Measurements from ENCODE around the gene TMEM98.
"Not testable (repeated sequence)": the region's sequence is repeated elsewhere in the genome, so short reads cannot be mapped to it uniquely, and the experiment has no call there.

Gene TMEM98

GRCh38 chr17:32920293-32920692, 7.7 kb upstream of the TMEM98 start:
- H3K4me3 ChIP-seq (ENCODE audit: low read depth, low read length): no peak overlapping the region
- no peak for DNase-seq (ENCODE audit: low read depth)
- no peak for TF ChIP-seq CTCF (IDR thresholded peaks at IDR 0.05; ENCODE audit: low read depth, low read length)
- no peak for TF ChIP-seq MYC (IDR thresholded peaks at IDR 0.05; ENCODE audit: low read depth, low read length)
- no peak for TF ChIP-seq POLR2A (IDR thresholded peaks at IDR 0.05; ENCODE audit: extremely low read depth, insufficient read length)
- no peak for TF ChIP-seq MAX (IDR thresholded peaks at IDR 0.05; ENCODE audit: low read depth, low read length)

GRCh38 chr17:32921017-32921416, 6.9 kb upstream of the TMEM98 start:
- TF ChIP-seq MAX (IDR thresholded peaks at IDR 0.05; ENCODE audit: low read depth, low read length): no peak
- no peak for TF ChIP-seq POLR2A (IDR thresholded peaks at IDR 0.05; ENCODE audit: extremely low read depth, insufficient read length)
- TF ChIP-seq MYC (IDR thresholded peaks at IDR 0.05; ENCODE audit: low read depth, low read length): no peak
- TF ChIP-seq CTCF (IDR thresholded peaks at IDR 0.05; ENCODE audit: low read depth, low read length): no peak
- no peak for DNase-seq (ENCODE audit: low read depth)
- no peak overlapping the region for H3K4me3 ChIP-seq (ENCODE audit: low read depth, low read length)

GRCh38 chr17:32923905-32924304, 4.0 kb upstream of the TMEM98 start:
- not testable (repeated sequence) for H3K4me3 ChIP-seq (ENCODE audit: low read depth, low read length)

GRCh38 chr17:32926183-32926582, 1.8 kb upstream of the TMEM98 start:
- DNase-seq (ENCODE audit: low read depth): no peak
- TF ChIP-seq MYC (IDR thresholded peaks at IDR 0.05; ENCODE audit: low read depth, low read length): no peak
- H3K4me3 ChIP-seq (ENCODE audit: low read depth, low read length): no peak overlapping the region

More at GRCh38 chr17:32923905-32924304, 4.0 kb upstream of the TMEM98 start:
- not testable (repeated sequence) for DNase-seq (ENCODE audit: low read depth)

GRCh38 chr17:32926789-32927188, 1.2 kb upstream of the TMEM98 start:
- DNase-seq (ENCODE audit: low read depth); H3K4me3 ChIP-seq (ENCODE audit: low read depth, low read length): not testable (repeated sequence)

GRCh38 chr17:32927201-32927723, 691 bp upstream of the TMEM98 start:
- DNase-seq (ENCODE audit: low read depth): no peak
- no peak overlapping the region for H3K4me3 ChIP-seq (ENCODE audit: low read depth, low read length)
- no peak for TF ChIP-seq POLR2A (IDR thresholded peaks at IDR 0.05; ENCODE audit: extremely low read depth, insufficient read length)
- no peak for TF ChIP-seq MYC (IDR thresholded peaks at IDR 0.05; ENCODE audit: low read depth, low read length)
- no peak for TF ChIP-seq CTCF (IDR thresholded peaks at IDR 0.05; ENCODE audit: low read depth, low read length)
- no peak for TF ChIP-seq MAX (IDR thresholded peaks at IDR 0.05; ENCODE audit: low read depth, low read length)

- no peak for DNase-seq (ENCODE audit: low read depth)
- TF ChIP-seq MYC (IDR thresholded peaks at IDR 0.05; ENCODE audit: low read depth, low read length) (no peak), CTCF (IDR thresholded peaks at IDR 0.05; ENCODE audit: low read depth, low read length) (no peak), MAX (IDR thresholded peaks at IDR 0.05; ENCODE audit: low read depth, low read length) (no peak), POLR2A (IDR thresholded peaks at IDR 0.05; ENCODE audit: extremely low read depth, insufficient read length) (no peak)
- H3K4me3 ChIP-seq (ENCODE audit: low read depth, low read length): no peak overlapping the region
These were observed 908 bp downstream of the TMEM98 start for GRCh38 chr17:32928586-32929535.
